Testis (tissue), 3 donors: ENCODE data around the gene RERE. TPM values are rescaled to one million over a fixed set of nuclear protein-coding genes. Genes with fewer than 3 reads are reported as not detected.
A peak's percentile ranks its signal among the peaks of the same experiment; 100 is the strongest.

Experiments
- DNase-seq: peaks from one replicate; pipeline ENCODE4 v3.0.0-alpha.2; 2019
- H3K27ac ChIP-seq, 2 donors: fragments of 200-600 bp; sonication (generic); one replicate each; pipeline ENCODE4 v1.5.1; 2019
- H3K27me3 ChIP-seq: fragments of 200-600 bp; sonication (generic); one replicate; pipeline ENCODE4 v1.5.1; 2019
- H3K36me3 ChIP-seq: fragments of 200-600 bp; sonication (generic); one replicate; pipeline ENCODE4 v1.5.1; 2017; ENCODE audit warnings: low read depth; ENCODE audit errors: missing control alignments
- H3K4me1 ChIP-seq: fragments of 200-600 bp; sonication (generic); one replicate; pipeline ENCODE4 v1.5.1; 2019
- H3K4me3 ChIP-seq, 2 donors: fragments of 200-600 bp; sonication (generic); one replicate each; pipeline ENCODE4 v1.5.1; 2017 to 2019
- H3K9me3 ChIP-seq: fragments of 200-600 bp; sonication (generic); one replicate; pipeline ENCODE4 v1.5.1; 2017
- CTCF ChIP-seq, 3 experiments: fragments of 450-650 bp in 2 of 3; fragments of 200-600 bp in 1 of 3; sonication (generic) in 1 of 3; IDR thresholded peaks; one replicate each; pipeline ENCODE4 v1.5.1; 2016 to 2019; ENCODE audit warnings: antibody characterized with exemption in 3 of 3, mild to moderate bottlenecking in 2 of 3, moderate library complexity in 1 of 3
- POLR2A ChIP-seq: fragments of 450-650 bp; IDR thresholded peaks from one replicate; pipeline ENCODE4 v1.6.1; 2017; ENCODE audit warnings: antibody characterized with exemption, mild to moderate bottlenecking, moderate library complexity
- WGBS, 2 donors: methylation state at CpG; one replicate each; pipeline ENCODE4 v1.1.5; 2018; 5-methylcytosine and 5-hydroxymethylcytosine counted together
- intact Hi-C: fragments of 100-400 bp; cut with DNase I; formaldehyde crosslinking; loops from one replicate; pipeline ENCODE4 v1.15.1; 2023; ENCODE audit warnings: low total_unique reads
- polyA plus RNA-seq: library from polyadenylated mRNA; stranded (reverse); fragments of 350-450 nt; fragmentation: Illumina TruSeq; extraction: RNeasy Lipid Tissue Mini Kit (QIAGEN cat#74804); gene quantifications from one replicate; pipeline ENCODE4 v1.2.3, GENCODE V29; 2014; ENCODE audit warnings: low read depth, low replicate concordance; ENCODE audit not compliant: insufficient read depth
- total RNA-seq, 2 donors: library from RNA; depleted of rRNA; stranded (reverse); fragments of >200 nt; gene quantifications; one replicate each; pipeline ENCODE4 v1.2.3, GENCODE V29; 2016

Gene RERE
- total and polyA plus RNA-seq, 3 donors from 2014 or later = 90.8 to 229 (median 203) TPM

- Histone ChIP-seq H3K27me3 (no peaks in the 10 kb centered on the region), H3K9me3 (no peaks in the 10 kb centered on the region), H3K4me3 (no peak overlapping the region), H3K27ac (no peak overlapping the region), H3K4me1 (peaks cover 38% of the 10 kb centered on the region), H3K36me3 (no peaks in the 10 kb centered on the region)
- TF ChIP-seq CTCF (IDR thresholded peaks at IDR 0.05) (no peak), POLR2A (no peak)
- WGBS, 2 donors = 91 to 92% methylated on average over 16 to 27 of the region's 27 CpGs
- intact Hi-C loops = no loop called here
- no peak for DNase-seq
These were observed 460.9 kb downstream of the RERE start for GRCh38 chr1:8356256-8357209.

GRCh38 chr1:8355439-8356255 lies 461.8 kb downstream of the RERE start:
- TF ChIP-seq POLR2A (no peak), CTCF (IDR thresholded peaks at IDR 0.05) (no peak)
- DNase-seq = no peak
- Histone ChIP-seq H3K9me3 (no peaks in the 10 kb centered on the region), H3K36me3 (no peaks in the 10 kb centered on the region), H3K4me1 (peaks cover 38% of the 10 kb centered on the region), H3K27ac (no peak overlapping the region), H3K27me3 (no peaks in the 10 kb centered on the region), H3K4me3 (no peak overlapping the region)
- 84 to 91% methylated on average over 20 of the region's 24 CpGs for WGBS, 2 donors
- intact Hi-C loops = no loop called here

GRCh38 chr1:8354038-8354437 lies 463.4 kb downstream of the RERE start:
- WGBS, 2 donors = 55% methylated on average over 8 of the region's 8 CpGs
- H3K27ac ChIP-seq = peak overlapping the region in 1 of 2 donors; percentile 86
- H3K9me3 ChIP-seq = no peaks in the 10 kb centered on the region
- H3K4me3 ChIP-seq = no peak overlapping the region
- TF ChIP-seq CTCF (IDR thresholded peaks at IDR 0.05) (no peak), POLR2A (no peak)
- peaks cover 47% of the 10 kb centered on the region for H3K4me1 ChIP-seq
- intact Hi-C loops = no loop called here
- H3K27me3 ChIP-seq = no peaks in the 10 kb centered on the region
- DNase-seq = no peak
- no peaks in the 10 kb centered on the region for H3K36me3 ChIP-seq

- 41 to 68% methylated on average over 16 to 21 of the region's 21 CpGs for WGBS, 2 donors
- H3K27ac ChIP-seq = peak overlapping the region; percentile 74 to 86
- no peak for DNase-seq
- H3K27me3 ChIP-seq = no peaks in the 10 kb centered on the region
- TF ChIP-seq CTCF (IDR thresholded peaks at IDR 0.05) (no peak), POLR2A (no peak)
- intact Hi-C loops = no loop called here
- no peak overlapping the region for H3K4me3 ChIP-seq
- H3K4me1 ChIP-seq = peaks cover 44% of the 10 kb centered on the region
- H3K36me3 ChIP-seq = no peaks in the 10 kb centered on the region
- H3K9me3 ChIP-seq = no peaks in the 10 kb centered on the region
These were observed 464.3 kb downstream of the RERE start for GRCh38 chr1:8352886-8353785.
